Activated CD4-positive, CD25-positive, alpha-beta regulatory T cell (primary cell): ENCODE results near the gene DLGAP4.

Experiments
- DNase-seq, 4 experiments: peaks; one replicate each; lab custom pipeline; 2025; lab: John Stamatoyannopoulos, UW

The DLGAP4 gene

DNA sequence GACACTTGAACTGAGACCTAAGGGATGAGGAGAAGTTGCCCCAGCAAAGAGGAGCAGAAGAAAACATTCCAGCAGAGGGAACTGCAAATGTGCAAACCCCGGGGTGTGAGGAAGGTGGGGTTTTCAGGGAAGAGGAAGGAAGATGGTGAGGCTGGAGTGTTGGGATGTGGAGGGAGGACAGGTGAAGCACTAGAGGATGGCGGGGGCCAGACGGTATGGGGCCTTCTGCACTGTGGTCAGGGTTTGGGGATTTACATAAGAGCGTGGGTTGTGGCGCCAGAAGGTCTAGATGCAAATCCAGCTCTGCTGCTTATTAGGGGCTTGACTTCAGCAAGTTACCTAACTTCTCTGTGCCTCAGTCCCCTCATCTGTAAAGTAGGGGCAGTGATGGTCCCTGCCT lies 16.0 kb downstream of the DLGAP4 start:
- DNase-seq = no peak

DNA sequence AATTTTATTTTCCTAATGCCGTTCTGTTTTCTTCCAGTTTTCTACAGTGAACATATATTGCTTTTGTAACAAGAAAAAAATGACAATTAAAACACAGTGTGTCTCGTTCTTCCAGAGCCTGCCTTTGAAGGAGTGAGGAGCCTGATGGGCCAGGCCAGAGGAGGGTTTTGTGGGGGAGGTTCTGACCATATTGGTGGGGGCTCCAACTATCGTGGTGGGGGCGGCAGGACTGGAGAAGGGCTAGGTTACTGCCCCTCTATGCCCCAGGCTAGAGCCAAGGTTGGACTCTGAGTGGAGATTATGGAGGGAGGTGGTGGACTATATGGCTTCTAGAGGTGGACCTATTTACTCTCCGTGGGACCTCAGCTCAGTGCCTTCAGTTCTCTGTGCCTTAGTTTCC lies 24.0 kb downstream of the DLGAP4 start:
- no peak for DNase-seq

DNA sequence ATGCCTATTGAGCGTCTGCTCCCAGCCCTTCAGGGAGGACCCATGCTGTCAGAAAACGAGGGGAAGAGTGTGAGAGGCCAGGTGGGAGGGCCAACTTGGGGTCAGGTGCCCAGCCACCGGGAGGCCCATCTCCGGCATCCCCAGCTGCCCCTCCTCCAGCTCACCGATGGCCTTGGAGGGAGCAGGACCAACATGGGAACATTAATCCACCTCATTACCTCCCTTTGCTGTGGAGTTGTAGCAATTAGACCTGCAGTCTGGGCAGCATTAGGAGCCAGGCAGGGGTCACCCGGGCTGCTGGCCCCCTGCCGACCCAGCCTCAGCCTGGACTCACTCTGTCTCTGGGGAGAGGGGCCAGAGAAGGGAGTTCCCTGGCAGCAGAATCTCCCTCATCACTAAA lies 25.1 kb downstream of the DLGAP4 start:
- DNase-seq = no peak

DNA sequence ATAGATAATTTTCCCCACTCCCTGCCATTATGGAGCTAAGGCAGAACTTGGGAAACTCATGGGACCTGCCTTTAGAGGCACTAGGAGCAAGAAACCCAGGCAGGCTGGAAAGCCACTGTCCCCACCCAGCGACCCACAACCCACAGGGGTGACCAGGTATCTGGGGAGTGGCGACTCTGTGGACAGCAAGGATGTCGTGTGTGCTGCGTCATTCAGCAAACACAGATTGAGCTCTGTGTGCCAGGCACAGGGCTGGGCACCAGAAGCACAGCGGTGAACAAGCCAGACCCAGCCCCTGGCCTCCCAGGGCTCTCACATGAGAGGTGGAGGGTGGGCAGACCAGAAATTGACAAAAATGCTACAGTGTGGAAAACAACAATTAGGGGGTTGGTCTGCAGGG lies 27.7 kb downstream of the DLGAP4 start:
- DNase-seq = no peak

DNA sequence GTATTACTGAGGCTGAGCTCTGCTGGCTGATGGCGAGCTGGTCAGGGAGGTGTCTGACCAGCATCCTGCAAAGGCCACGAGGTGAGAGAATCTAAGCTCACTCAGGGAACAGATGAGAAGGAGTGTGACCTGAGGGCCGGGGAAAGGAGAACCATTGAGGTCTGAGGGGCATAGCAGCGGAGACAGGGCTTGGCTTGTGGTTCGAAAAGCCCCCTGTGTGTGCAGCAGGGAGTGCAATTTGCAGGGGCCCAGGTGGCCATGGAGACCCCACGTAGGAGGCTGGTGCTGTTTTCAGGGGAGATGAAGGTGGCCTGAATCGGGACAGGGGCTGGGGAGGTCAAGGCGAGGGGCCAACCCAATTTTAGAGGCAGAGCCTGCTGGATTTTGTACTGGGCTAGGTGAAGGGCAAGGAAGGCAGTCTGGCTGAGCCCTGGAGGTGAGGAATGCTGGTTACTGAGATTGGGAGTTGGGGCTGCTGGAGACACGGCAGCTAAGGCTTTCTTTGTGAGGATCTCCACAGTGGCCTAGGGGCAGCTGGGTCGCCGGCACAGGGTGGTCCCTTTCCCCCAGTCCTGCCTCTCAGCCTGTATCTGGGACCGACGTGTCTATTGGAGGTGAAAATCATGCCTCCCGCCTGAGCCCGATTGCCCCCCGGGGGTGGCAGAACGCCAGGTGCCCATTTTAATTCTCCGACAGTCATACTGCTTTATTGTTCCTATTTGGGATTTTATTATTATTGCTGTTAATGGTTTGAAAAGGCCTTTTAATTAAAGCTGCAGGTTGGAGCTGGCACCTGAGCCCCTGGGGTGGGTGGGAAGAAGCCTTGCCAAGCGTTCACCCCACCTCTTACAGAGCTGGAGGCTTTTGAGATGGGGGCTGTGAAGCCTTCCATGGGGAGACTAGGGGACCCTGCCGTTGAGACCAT lies 28.4 kb downstream of the DLGAP4 start:
- no peak for DNase-seq

DNA sequence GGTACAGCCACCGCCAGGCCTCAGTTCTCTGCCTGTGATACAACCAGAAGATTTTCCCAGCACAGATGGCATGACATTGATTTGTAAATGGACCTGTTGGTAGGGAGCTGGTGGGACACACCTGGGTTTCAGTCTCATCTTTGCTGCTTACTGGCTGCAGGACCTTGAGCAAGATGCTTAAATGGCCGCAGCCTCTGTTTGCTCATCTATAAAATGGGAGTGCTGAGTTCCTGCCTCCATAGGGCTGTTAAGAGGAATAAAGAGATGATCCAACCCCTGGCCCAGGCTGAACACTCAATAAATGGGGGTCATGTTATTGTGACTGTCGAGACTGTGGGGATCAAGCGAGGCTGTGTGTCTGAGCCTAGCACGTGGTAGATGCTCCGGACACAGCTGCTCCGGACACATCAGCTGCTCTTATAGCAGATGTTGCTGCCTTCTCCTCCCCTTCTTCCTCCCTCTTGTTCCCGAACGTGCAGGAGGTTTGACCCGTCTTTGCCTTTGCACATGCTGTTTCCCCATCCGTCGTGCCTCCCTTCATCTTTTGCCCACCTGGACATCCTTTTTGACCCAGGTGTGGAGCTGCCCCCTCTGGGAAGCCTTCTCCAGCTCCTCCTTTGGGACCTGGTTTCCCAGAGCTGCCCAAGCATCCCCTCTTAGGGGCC lies 29.2 kb downstream of the DLGAP4 start:
- no peak for DNase-seq

DNA sequence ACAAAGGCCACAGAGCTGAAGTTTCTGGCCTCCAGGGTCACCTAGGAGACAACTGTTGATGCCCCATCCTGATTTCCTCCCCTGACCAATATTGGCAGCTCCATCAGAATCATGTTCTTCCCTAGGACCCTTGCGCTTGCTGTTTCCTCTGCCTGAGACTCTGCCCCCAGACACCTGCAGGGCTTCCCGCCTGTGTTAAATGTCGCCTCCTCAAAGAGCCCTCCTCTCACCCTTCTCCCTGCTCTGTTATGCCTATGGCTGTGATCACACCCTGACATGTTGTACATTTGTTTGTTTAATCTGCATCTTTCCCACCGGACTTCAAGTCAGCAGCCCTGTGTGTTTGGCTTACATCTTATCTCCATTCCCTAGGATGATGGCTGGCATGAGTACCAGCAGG lies 30.1 kb downstream of the DLGAP4 start:
- DNase-seq = no peak

DNA sequence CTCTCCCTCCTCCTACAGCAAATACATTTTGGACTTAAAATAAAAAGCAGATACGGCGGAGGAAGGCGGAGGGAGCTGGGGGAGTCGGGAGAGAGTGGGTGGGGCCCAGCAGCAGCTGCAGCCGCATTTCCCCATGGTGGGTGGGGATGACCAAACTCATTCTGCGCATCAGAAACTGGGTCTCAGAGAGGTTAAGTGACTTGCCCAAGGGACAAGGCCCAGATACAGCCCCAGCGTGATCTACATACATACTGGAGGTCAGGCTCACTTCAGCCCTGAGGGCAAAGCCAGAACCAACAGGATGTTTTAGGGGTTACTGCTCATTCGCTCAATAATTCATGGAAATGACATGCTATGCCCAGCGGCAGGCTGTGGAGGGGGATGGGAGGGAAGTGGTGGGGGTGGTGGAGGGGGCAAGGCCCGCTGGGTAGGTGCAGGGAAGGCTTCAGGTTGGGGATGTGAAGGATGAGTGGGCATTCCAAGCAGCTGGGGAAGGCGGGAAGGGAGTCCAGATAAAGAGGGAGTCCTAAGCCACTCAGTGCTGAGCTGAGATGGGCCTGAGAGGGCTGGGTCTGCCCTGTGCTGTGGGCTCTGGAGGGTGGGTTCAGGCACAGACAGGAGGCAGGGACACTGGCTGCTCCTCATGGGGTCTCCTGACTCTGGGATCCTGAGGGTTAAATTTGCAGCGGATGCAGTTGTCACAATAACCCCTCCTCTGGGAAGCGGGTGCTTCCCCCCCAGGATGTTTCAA lies 31.0 kb downstream of the DLGAP4 start:
- no peak for DNase-seq

DNA sequence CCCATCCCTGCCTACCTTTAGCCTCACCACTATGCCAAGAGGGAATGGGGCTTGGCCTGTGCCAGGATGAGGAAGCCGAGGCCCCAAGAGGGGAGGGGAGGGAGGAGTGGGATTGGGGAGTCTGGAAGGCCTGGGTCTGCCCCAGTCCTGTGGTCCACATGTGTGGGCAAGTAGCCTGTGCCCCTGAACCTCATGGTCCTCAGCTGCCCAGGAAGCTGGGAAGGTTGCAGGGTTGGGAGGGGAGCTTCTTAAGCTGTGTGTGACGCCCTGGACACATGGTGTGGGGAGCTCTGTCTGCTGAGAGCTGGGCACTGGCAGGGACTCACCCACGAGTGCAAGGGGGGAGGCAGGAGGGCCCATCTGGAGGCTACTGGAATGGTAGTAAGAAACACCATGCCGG lies 31.7 kb downstream of the DLGAP4 start:
- DNase-seq = no peak

DNA sequence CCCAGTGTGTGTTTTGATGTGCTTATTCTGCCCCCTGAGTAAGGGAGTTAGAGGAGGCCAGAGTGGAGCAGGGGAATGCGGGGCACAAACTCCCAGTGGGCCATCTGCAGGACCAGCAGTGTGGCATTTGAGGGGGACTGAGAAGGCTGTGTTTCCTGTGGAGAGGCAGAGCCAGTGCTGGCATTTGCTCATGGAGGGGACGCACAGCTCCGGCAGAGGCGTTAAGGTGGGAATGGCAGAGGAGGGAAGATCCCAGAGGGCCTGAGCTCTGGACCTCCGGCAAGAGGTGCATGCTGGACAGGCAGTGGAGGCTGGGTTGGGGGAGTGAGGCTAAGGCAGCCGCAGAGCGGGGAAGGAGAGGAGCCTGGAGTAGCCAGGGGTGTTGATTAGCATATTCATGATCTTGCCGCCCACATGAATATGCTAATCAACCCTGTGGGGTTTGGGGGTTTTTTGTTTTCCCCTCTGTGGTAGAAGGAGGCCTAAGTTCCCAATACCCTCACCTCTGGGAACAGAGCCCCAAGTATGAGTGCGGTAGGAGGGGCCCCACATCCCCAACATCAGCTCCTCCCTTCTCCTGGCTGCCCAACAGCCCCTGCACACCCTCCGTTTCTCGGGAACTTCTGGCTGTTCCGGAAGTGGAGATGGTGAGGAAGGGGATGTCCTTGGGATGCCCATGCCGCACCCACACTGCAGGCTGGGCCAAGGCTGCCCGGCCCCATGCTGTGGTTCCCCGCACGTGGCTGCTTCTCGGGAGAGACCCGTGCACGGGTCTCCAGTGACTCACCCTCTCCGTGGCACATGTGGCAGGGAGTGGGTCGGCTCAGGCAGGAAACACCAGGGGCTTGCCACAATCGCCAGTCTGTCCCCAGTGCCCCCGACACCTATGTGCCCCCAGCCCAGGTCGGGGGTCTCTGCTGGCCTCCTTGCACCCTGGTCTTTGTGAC lies 33.8 kb downstream of the DLGAP4 start:
- DNase-seq = no peak

DNA sequence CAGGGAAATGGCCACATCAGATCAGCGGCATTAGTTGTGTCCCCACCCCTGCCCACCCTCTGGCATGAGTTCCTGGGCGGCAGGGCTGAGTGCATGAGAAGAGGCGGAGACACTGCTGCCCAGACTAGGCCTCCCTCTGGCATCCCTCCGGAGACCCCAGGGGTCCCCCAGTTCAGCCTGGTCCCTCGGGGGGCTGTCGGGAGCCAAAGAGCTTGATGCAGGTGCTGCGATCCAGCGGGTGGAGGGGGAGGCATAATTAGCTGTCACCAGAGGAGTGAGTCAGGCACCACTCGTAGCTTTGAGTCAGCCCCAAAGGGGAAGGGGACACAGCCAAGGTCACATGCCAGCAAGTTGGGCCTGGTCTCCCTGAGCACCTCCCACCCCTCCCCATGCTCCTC lies 34.5 kb downstream of the DLGAP4 start:
- DNase-seq = no peak

DNA sequence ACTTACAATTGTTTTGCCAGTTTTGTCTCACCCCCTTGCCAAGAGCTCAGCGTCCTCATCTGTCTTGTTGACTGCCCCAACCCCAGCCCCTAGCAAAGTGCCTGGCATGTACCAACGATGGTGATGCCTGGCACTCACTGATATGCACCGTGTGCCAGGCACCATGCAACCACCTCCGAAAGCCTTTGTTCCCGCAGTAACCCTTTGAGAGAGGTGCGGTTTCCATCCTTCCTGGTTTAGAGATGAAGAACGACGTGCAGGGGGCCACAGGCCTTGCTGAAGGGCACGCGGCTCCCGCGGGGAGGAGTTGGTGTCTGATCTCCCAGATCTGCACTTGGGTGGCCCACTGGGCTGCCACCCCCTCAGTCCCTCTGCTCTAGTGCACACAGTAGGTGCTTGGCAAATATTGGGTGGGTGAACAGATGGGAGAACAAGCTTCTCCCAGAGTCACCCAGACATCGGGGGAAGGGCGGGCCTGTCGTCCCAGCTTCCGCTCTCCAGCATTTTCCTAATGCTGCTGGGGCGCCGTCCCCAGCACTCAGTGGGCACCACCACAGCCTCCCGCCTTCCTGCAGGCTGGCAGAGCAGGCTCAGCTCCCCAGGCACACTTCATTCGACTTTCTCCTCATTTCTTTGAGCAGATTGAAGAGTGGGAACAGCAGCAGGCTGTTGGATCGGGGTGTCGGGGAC lies 35.3 kb downstream of the DLGAP4 start:
- no peak for DNase-seq

DNA sequence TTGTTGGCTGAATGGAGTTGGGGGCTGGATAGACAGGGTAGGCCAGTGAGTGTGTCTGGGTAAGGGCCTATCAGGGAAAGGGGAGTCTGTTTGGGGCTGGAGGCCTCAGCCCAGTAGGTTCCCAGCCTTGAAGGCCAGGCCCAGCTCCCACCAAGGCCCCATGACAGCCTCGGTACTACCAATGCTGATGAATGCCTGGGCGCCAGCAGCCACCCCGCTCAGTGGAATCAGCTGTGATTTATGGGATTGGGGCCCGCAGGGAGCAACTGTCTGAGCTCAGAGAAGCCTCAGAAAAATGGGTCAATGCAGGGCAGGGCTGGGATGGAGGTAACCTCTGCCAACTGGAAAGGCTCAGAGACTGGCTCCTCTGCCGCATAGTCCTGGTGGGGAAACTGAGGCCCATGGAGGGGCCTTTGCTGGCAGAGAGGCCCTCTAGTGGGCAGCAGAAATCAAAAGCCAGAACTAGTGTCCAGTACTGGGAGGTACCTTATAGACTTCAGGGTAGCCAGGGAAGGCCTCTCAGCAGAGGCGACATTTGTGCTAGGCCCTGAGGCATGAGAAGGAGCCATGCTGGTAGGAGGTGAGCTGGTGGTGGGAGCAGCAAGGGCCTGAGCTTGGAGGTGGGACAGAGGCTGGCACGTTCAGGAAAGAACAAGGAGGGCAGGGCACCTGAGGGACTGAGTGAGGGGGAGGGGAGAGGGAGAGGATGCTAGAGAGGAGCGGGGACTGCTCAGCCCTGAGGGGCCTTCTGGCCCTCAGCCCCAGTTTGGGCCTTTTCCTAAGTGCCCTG lies 36.4 kb downstream of the DLGAP4 start:
- no peak for DNase-seq

DNA sequence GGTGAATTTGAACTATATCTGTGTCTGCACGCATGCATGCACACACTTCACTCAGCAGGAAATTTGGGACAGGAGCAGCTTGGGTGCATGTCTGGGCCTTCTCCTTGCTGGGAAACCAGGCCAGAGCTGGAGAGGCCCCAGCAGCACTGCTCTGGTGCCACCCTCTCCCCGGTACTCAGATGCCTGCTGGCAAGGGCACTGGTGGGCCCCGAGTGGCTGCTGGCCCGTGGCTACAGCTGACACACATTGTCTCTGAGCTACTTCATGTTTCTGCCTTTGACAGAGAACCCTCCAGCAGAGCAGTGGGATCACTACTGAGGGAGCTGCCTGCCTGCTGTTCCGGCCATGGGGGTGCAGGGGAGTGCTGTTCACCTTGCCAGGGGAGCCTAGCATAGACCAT lies 37.5 kb downstream of the DLGAP4 start:
- DNase-seq = no peak

DNA sequence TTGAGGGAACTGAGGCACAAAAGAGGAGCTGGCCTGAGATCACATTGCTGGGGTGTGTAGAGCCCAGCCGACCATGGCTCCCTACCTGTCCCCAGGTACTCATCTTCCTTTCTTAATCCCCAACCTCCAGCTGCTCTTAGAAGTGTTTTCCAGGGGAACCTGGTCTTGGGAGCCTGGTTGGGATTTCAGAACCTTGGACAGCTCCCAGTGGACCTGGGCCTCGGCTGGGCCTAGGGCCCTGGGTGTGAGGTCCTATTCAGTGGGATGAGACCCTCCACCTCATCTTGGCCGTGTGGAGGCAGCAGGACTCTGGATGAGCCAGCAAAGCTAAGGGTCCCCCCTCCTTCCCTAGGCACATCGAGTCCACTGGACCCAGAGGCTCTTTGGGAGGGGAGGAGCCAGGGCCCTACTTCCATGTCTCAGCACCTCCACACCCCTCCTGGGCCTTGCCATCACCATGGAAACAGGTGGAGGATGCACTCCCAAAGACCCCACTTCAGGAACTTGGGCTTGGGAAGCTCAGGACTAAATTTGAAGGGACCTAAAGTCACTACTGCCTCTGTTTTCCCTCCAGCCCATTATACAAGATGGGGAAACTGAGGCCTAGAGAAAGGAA lies 38.5 kb downstream of the DLGAP4 start:
- DNase-seq = no peak

DNA sequence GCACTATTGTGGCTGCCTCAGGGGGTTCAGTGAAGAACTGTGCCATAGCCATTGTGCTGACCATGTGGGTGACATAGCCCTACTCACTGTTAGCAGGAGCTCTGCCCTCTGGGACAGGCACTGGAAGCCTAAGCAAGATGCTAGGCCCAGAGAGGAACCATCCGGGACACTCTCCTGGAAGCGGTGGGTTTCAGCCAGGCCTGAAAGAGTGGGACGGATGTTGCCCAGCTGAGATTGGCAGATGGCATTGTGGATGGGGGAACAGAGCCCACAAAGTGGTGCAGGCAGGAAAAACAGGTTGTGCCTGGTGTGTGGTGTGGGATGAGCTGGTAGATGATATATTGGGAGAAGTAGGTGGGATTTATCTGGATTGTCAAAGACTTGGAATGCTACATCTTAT lies 40.1 kb downstream of the DLGAP4 start:
- no peak for DNase-seq

DNA sequence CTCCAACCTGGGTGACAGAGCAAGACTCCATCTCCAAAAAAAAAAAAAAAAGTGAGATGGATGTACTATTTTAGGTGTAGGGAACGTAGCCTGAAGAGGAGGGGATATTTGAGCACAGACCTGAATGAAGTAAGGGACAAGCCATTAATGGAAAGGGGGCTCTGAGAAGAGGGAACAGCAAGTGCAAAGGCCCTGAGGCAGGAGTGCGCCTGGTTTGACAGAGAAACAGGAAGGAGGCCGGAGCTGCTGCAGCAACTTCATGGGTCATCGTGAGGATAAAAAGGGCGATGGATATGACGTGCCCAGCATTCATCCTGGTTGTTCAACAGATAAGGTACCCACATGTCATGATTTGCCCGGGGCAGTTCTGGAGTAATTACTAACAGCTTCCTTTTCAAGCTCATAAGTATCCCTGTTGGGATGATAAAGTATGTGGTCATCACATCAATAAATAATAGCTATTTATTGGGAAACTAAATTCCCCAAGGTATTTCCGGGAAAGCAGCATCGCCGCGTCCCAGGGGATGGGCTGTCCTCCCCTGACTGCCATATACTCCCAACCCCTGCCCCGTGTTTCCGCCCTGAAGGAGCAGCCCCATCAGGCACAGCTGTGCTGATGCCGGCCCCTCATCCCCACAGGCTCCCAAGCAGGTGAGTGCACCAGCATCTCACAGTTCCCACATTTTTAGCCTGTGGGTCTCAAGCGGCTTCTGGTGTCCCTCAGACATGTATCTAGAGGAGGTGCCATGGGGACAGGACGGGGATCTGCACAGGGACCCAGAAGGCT lies 43.4 kb downstream of the DLGAP4 start:
- no peak for DNase-seq

DNA sequence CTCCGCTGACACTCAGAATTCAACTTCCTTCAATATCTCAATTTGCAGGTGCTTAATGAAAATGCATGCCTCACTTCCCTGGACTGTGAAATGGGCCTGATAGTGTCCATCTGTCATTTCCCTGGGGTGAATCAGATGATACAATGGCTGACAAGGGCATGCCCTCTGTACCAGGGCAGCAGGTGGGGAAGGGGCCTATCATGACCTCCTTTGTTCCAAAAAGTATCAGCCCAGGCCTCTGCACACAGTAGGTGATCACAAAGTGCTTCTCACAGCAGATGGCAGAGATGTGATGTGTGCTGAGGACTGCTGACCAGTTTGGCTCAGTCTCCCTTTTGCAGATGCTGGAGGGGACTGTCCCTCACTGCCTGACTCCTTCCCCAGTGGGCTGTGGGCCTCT lies 44.3 kb downstream of the DLGAP4 start:
- no peak for DNase-seq

DNA sequence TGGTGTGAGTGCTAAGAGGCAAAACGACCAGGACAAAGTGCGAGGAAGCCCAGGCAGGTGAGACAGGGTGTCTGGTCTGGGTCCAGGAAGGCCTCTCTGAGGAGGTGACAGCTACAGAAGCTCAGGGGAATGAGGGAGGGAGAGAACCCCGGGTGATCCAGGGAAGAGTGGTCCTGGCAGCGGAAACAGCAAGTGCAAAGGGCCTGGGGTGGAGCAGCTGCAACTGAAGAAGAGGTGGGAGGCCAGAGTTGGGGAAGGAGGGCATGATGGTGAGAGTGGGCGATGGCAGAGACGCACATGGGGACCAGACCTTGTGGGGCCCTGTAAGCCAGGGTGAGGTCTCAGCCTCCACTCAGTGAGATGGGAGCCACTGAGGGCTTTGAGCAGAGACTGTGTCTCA lies 45.8 kb downstream of the DLGAP4 start:
- DNase-seq = no peak
